ENCODE data around the gene AZI2. TPM values are rescaled to one million over a fixed set of nuclear protein-coding genes. Genes with fewer than 3 reads are reported as not detected.

The AZI2 gene
- 10 to 100 TPM; 48.3 to 87.7 (median 59.1) TPM for total RNA-seq

GRCh38 chr3:28348629-28349468, at the start of gene AZI2, which contains the start of gene ZCWPW2:
Gene AZI2, minus strand, starts transcription at chr3:28348824. Its CDS starts 8,207 bp downstream, at chr3:28340617.
Gene ZCWPW2, plus strand, starts transcription at chr3:28348721. Its CDS starts 64,348 bp downstream, at chr3:28413069.
- Histone ChIP-seq H3K27ac (peak within 1 kb of the TSS; percentile 97 to 98 (median 98)), H3K4me1 (peaks cover 7 to 51% (median 15%) of the 10 kb centered on the region in 3 donors), H3K9me3 (peaks cover 0 to 23% (median 0%) of the 10 kb centered on the region in 3 donors), H3K4me3 (peak within 1 kb of the TSS; percentile 75 to 80), H3K36me3 (peaks cover 0 to 19% of the 10 kb centered on the region in 2 donors), H3K27me3 (no peaks in the 10 kb centered on the region)
- TF ChIP-seq EP300 (IDR thresholded peaks at IDR 0.05) (no peak), CTCF (IDR thresholded peaks at IDR 0.05) (peak in 1 of 4 experiments; percentile 33), POLR2AphosphoS5 (IDR thresholded peaks at IDR 0.05) (peak; percentile 79), POLR2A (IDR thresholded peaks at IDR 0.05) (peak; percentile 59 to 64)
- WGBS, 2 donors (ENCODE audit: low coverage in 1 of 2), result 0% methylated on average over 5 to 7 of the region's 83 CpGs
- peak; percentile 95 for ATAC-seq

DNA sequence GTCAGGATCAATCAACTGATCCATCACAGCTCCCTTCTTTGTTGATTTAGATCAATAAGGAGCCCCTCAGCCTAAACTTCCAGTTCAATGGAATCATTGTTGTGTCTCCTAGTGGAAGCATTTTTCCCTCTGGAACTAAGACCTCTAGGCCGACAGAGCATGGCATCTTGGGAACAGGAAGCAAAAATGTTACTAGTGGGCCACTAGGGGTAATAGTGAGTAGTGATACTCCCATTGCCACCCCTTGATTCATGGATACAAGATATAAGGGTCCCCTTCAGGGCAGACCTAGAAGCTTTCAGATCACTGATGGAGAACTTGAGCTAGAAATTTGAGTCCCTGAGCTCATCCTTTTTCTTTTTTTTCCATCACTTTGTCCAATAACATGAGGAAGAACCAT, 40.4 kb upstream of the AZI2 start:
- WGBS, 2 donors (ENCODE audit: low coverage in 1 of 2), result no CpG with 5 or more reads among the region's 1 CpG
- peaks cover 0 to 6% (median 0%) of the 10 kb centered on the region in 3 donors for H3K9me3 ChIP-seq

DNA sequence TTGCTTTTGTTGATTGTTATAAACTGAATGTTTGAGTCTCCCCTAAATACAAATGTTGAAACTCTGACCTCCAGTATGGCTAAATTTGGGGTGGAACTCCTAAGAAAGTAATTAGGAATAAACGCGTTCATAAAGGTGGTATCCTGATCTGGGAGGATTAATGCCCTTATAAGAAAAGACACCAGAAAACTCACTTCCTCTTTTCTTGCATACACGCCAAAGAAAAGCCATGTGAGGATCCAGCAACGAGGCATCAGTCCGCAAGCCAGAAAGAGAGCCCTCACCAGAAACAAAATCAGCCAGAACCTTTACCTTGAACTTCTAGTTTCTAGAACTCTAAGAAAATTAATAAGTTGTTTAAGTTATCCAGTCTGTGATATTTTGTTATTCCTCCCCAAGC, 37.4 kb upstream of the AZI2 start:
- 81 to 90% methylated on average over 5 of the region's 5 CpGs for WGBS, 2 donors (ENCODE audit: low coverage in 1 of 2)
- no peak for ATAC-seq
- no peaks in the 10 kb centered on the region for H3K36me3 ChIP-seq

More for the DNA sequence above, 40.4 kb upstream of the AZI2 start:
- Histone ChIP-seq H3K36me3 (no peaks in the 10 kb centered on the region), H3K27me3 (no peaks in the 10 kb centered on the region), H3K27ac (no peak overlapping the region), H3K4me1 (no peaks in the 10 kb centered on the region), H3K4me3 (no peak overlapping the region)
- ATAC-seq, result no peak
- TF ChIP-seq POLR2A (IDR thresholded peaks at IDR 0.05) (no peak), CTCF (IDR thresholded peaks at IDR 0.05) (no peak), EP300 (IDR thresholded peaks at IDR 0.05) (no peak), POLR2AphosphoS5 (IDR thresholded peaks at IDR 0.05) (no peak)

GRCh38 chr3:28376424-28376823, 27.8 kb upstream of the AZI2 start:
- WGBS, 2 donors (ENCODE audit: low coverage in 1 of 2), result 51 to 87% methylated on average over 4 of the region's 4 CpGs
- no peaks in the 10 kb centered on the region for H3K27me3 ChIP-seq
- H3K4me1 ChIP-seq, result no peaks in the 10 kb centered on the region
- H3K36me3 ChIP-seq, result no peaks in the 10 kb centered on the region
- H3K4me3 ChIP-seq, result no peak overlapping the region
- peak; percentile 93 for ATAC-seq
- no peak overlapping the region for H3K27ac ChIP-seq
- no peaks in the 10 kb centered on the region for H3K9me3 ChIP-seq
- no peak for TF ChIP-seq POLR2AphosphoS5 (IDR thresholded peaks at IDR 0.05)
- no peak for TF ChIP-seq EP300 (IDR thresholded peaks at IDR 0.05)
- no peak for TF ChIP-seq CTCF (IDR thresholded peaks at IDR 0.05)
- TF ChIP-seq POLR2A (IDR thresholded peaks at IDR 0.05), result no peak

More for the DNA sequence above, 37.4 kb upstream of the AZI2 start:
- H3K4me3 ChIP-seq, result no peak overlapping the region
- no peak for TF ChIP-seq EP300 (IDR thresholded peaks at IDR 0.05)
- no peak for TF ChIP-seq POLR2AphosphoS5 (IDR thresholded peaks at IDR 0.05)
- no peak for TF ChIP-seq POLR2A (IDR thresholded peaks at IDR 0.05)
- H3K27me3 ChIP-seq, result no peaks in the 10 kb centered on the region
- no peaks in the 10 kb centered on the region for H3K9me3 ChIP-seq
- no peak overlapping the region for H3K27ac ChIP-seq
- H3K4me1 ChIP-seq, result no peaks in the 10 kb centered on the region

- Histone ChIP-seq H3K27me3 (no peaks in the 10 kb centered on the region), H3K4me3 (peak overlapping the region; percentile 75 to 80), H3K9me3 (peaks cover 0 to 23% (median 0%) of the 10 kb centered on the region in 3 donors), H3K27ac (peak overlapping the region; percentile 97 to 98 (median 98)), H3K36me3 (peaks cover 0 to 19% of the 10 kb centered on the region in 2 donors), H3K4me1 (peaks cover 7 to 44% (median 11%) of the 10 kb centered on the region in 3 donors)
- no peak for ATAC-seq
- WGBS, 2 donors (ENCODE audit: low coverage in 1 of 2), result 15 to 18% methylated on average over 10 to 11 of the region's 13 CpGs
- TF ChIP-seq POLR2A (IDR thresholded peaks at IDR 0.05), result no peak
- TF ChIP-seq POLR2AphosphoS5 (IDR thresholded peaks at IDR 0.05), result no peak
- TF ChIP-seq EP300 (IDR thresholded peaks at IDR 0.05), result no peak
Measured at GRCh38 chr3:28349469-28350000, 911 bp upstream of the AZI2 start.
